Measurements from ENCODE around the gene ARHGEF10L. TPM values are rescaled to one million over a fixed set of nuclear protein-coding genes. Genes with fewer than 3 reads are reported as not detected.

Gene ARHGEF10L
- total and polyA plus RNA-seq, 8 donors: 36.2 to 104 (median 52.8) TPM

GRCh38 chr1:17629460-17629859, 90.0 kb downstream of the ARHGEF10L start:
- peak in 2 of 4 donors; percentile 11 to 14 for ATAC-seq
- intact Hi-C loops (cut with DNase I): no loop called here

DNA sequence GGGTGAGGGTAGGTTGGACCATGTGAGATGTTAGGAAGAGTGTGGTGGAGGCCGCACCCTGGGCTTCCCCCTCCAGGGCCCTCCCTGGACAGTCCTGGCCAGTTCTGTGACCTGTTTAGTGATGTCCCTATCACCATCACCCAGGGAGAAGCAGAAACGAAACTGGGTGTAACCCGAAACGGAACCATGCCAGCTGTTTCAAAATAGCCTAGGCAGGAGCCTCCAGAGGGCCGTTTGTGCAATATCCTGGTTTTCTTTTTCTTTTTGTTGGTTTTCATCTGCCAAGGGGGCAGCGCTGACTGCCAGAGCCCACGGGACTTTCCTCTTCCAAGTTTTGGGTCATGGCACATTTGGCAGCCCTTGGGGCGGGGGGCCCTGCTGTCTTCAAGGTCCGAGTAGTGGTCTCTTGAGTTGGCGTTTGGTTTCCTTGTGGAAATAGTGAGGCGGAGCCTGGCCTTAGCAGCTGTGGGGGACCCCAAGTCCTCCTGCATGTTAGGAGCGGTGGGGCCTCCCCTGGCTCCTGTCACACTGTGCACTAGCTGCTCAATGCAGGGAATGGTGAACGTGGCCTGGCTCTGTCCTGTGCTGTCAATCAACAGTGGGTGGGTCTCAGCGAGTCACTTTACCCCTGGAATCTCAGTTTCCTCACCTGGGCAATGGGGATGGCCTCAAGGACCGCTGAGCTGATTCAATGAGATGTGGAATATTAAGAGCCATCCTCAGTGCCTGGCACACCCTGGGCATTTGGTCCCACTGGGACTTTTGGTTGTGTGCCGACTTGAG, 90.7 kb downstream of the ARHGEF10L start:
- FAIRE-seq: no peak
- no peak for TF ChIP-seq CTCF (IDR thresholded peaks at IDR 0.05)
- Histone ChIP-seq H3K9me3 (no peaks in the 10 kb centered on the region), H3K36me3 (peaks cover 3 to 93% (median 24%) of the 10 kb centered on the region in 3 donors), H3K27ac (peak overlapping the region in 2 of 4 donors; percentile 4 to 23), H3K4me3 (no peak overlapping the region), H3K27me3 (no peaks in the 10 kb centered on the region), H3K4me1 (no peaks in the 10 kb centered on the region)
- peak in 3 of 4 donors; percentile 30 to 58 (median 55) for ATAC-seq
- no peak for DNase-seq
- intact Hi-C loops (cut with DNase I): no loop called here
- 78 to 83% methylated on average over 16 of the region's 16 CpGs for WGBS, 2 donors

More at GRCh38 chr1:17629460-17629859, 90.0 kb downstream of the ARHGEF10L start:
- H3K4me3 ChIP-seq: no peak overlapping the region
- DNase-seq (no peak), FAIRE-seq (no peak)
- 79 to 83% methylated on average over 11 of the region's 11 CpGs for WGBS, 2 donors
- H3K27me3 ChIP-seq: no peaks in the 10 kb centered on the region
- H3K9me3 ChIP-seq: no peaks in the 10 kb centered on the region
- H3K36me3 ChIP-seq: peaks cover 3 to 90% (median 21%) of the 10 kb centered on the region in 3 donors
- TF ChIP-seq CTCF (IDR thresholded peaks at IDR 0.05): peak in 2 of 4 donors; percentile 7 to 11
- no peaks in the 10 kb centered on the region for H3K4me1 ChIP-seq
- no peak overlapping the region for H3K27ac ChIP-seq

DNA sequence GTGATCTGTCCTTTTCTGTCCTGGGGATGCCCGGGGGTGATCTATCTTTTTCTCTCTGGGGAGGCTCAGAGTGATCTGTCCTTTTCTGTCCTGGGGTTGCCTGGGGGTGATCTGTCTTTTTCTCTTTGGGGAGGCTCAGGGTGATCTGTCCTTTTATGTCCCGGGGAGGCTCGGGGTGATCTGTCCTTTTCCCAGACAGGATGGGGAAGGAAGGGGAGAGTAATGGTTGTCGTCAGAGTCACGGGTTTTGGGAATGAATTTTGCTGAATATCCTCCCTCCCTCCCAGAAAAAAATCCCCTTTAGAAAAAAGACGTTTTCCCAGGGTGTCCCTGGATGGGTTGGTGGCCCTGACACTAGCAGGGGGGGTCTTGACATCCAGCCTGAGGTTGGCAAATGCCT, 91.5 kb downstream of the ARHGEF10L start:
- Histone ChIP-seq H3K9me3 (no peaks in the 10 kb centered on the region), H3K36me3 (peaks cover 8 to 93% (median 32%) of the 10 kb centered on the region in 3 donors), H3K4me3 (no peak overlapping the region), H3K27ac (no peak overlapping the region), H3K4me1 (no peaks in the 10 kb centered on the region), H3K27me3 (no peaks in the 10 kb centered on the region)
- FAIRE-seq (no peak), ATAC-seq (no peak), DNase-seq (no peak)
- TF ChIP-seq CTCF (IDR thresholded peaks at IDR 0.05): no peak
- 73 to 81% methylated on average over 6 of the region's 6 CpGs for whole genome bisulfite sequencing, 2 donors
- intact Hi-C loops (cut with DNase I): no loop called here

DNA sequence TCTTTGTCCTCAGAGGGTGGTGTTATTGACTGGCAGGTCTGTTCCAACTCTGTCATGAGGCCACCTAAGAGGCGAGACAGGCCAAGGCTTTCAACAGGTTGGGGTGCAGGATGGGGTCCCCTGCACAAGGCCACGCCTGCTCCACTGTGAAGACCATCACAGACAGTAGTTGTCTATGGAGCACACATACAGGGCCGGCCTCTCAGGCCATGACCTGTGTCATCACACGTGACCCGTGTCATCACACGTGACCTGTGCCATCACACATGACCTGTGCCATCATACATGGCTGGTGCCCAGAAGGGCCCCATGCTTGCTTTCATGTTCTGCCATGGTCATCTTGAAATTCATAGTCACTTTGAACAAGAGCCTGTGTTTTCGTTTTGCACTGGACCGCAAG, 91.9 kb downstream of the ARHGEF10L start:
- Histone ChIP-seq H3K4me1 (no peaks in the 10 kb centered on the region), H3K27ac (no peak overlapping the region), H3K36me3 (peaks cover 8 to 93% (median 36%) of the 10 kb centered on the region in 3 donors), H3K27me3 (no peaks in the 10 kb centered on the region), H3K9me3 (no peaks in the 10 kb centered on the region), H3K4me3 (no peak overlapping the region)
- 93 to 96% methylated on average over 8 of the region's 8 CpGs for WGBS, 2 donors
- FAIRE-seq (no peak), ATAC-seq (no peak), DNase-seq (no peak)
- no peak for TF ChIP-seq CTCF (IDR thresholded peaks at IDR 0.05)
- intact Hi-C loops (cut with DNase I): no loop called here

GRCh38 chr1:17632106-17632505, 92.6 kb downstream of the ARHGEF10L start:
- FAIRE-seq (no peak), ATAC-seq (no peak), DNase-seq (no peak)
- no peak overlapping the region for H3K4me3 ChIP-seq
- no peak for TF ChIP-seq CTCF (IDR thresholded peaks at IDR 0.05)
- no peaks in the 10 kb centered on the region for H3K9me3 ChIP-seq
- no peak overlapping the region for H3K27ac ChIP-seq
- H3K4me1 ChIP-seq: no peaks in the 10 kb centered on the region
- H3K27me3 ChIP-seq: no peaks in the 10 kb centered on the region
- intact Hi-C loops (cut with DNase I): no loop called here
- H3K36me3 ChIP-seq: peaks cover 8 to 93% (median 42%) of the 10 kb centered on the region in 3 donors
- 83 to 84% methylated on average over 18 to 19 of the region's 19 CpGs for WGBS, 2 donors
